GM12878 (cell line): ENCODE measurements around the gene SLC38A7. TPM values are rescaled to one million over a fixed set of nuclear protein-coding genes. Genes with fewer than 3 reads are reported as not detected.

Source experiments
- ATAC-seq: fragments of 200-7000 bp; cut with Tn5 transposase; 3 replicates; pipeline ENCODE4 v1.9.1; 2020; ENCODE audit warnings: mild to moderate bottlenecking, moderate library complexity
- BruUV-seq: library from RNA; stranded (reverse); fragments of 400-500 nt; replicated peaks from 2 replicates; lab custom pipeline; 2021; lab: Mats Ljungman, UMichigan
- CTCF ChIA-PET: fragments of 300-600 bp; sonication (Branson Sonifier 250); formaldehyde crosslinking; extraction: SDS; loops from one replicate; lab custom pipeline; 2021; ENCODE audit warnings: inconsistent platforms; lab: Yijun Ruan, JAX
- POLR2A ChIA-PET: fragments of 350-600 bp; formaldehyde crosslinking; extraction: SDS; loops from one replicate; lab custom pipeline; 2021; ENCODE audit warnings: inconsistent platforms; lab: Charles Lee
- RAD21 ChIA-PET: fragments of 300-600 bp; sonication (Branson Sonifier 250); formaldehyde crosslinking; loops from one replicate; lab custom pipeline; 2023; ENCODE audit warnings: antibody characterized with exemption; ENCODE audit not compliant: unreplicated experiment; lab: Charles Lee
- SMC1A ChIA-PET: fragments of 300-600 bp; sonication (Branson Sonifier 250); formaldehyde crosslinking; loops from one replicate; lab custom pipeline; 2023; ENCODE audit not compliant: unreplicated experiment, uncharacterized antibody; lab: Charles Lee
- DNase-seq: peaks from one replicate; pipeline ENCODE4 v3.0.0-alpha.2; 2011; ENCODE audit warnings: low read depth, low spot score
- FAIRE-seq: peaks from 3 replicates; lab custom pipeline; 2011; peaks lifted over from hg19 to GRCh38; lab: Jason Lieb, UNC
- H2AFZ ChIP-seq: 2 replicates; pipeline ENCODE4 v1.6.0; 2011; ENCODE audit warnings: low read depth, low read length, control low read depth; ENCODE audit not compliant: control insufficient read depth
- H3K27ac ChIP-seq: 2 replicates; pipeline ENCODE4 v1.5.1; 2011; ENCODE audit warnings: control low read depth; ENCODE audit not compliant: control insufficient read depth, insufficient read depth
- H3K27me3 ChIP-seq, 2 experiments: replicated peaks in 1 of 2; 2 replicates each; pipeline versions ENCODE4 v1.6.0 to v1.6.1; 2011; ENCODE audit warnings: low read length in 1 of 2; ENCODE audit not compliant: control insufficient read depth in 2 of 2, insufficient read depth in 2 of 2
- H3K36me3 ChIP-seq, 2 experiments: 2 replicates each; pipeline ENCODE4 v1.5.1; 2011; ENCODE audit warnings: low read length in 1 of 2; ENCODE audit not compliant: control insufficient read depth in 2 of 2, insufficient read depth in 2 of 2
- H3K4me1 ChIP-seq: 2 replicates; pipeline ENCODE4 v1.6.1; 2011; ENCODE audit warnings: mild to moderate bottlenecking, low read length, moderate library complexity, mixed read lengths; ENCODE audit not compliant: control insufficient read depth, insufficient read depth
- H3K4me2 ChIP-seq: 2 replicates; pipeline ENCODE4 v1.6.0; 2011; ENCODE audit warnings: control low read depth; ENCODE audit not compliant: control insufficient read depth, insufficient read depth
- H3K4me3 ChIP-seq: fragments of 200-600 bp; sonication (generic); 2 replicates; pipeline ENCODE4 v1.5.1; 2016
- H3K79me2 ChIP-seq: 2 replicates; pipeline ENCODE4 v1.6.0; 2011; ENCODE audit warnings: low read length; ENCODE audit not compliant: control insufficient read depth, insufficient read depth
- H3K9ac ChIP-seq: 2 replicates; pipeline ENCODE4 v1.8.0; 2011; ENCODE audit warnings: low read length, control low read depth, mixed read lengths; ENCODE audit not compliant: control insufficient read depth, insufficient read depth
- H3K9me3 ChIP-seq: replicated peaks from 3 replicates; pipeline ENCODE4 v1.5.1; 2011; ENCODE audit warnings: mild to moderate bottlenecking, low read length; ENCODE audit not compliant: control insufficient read depth, insufficient read depth
- H4K20me1 ChIP-seq: 2 replicates; pipeline ENCODE4 v1.6.0; 2011; ENCODE audit not compliant: control insufficient read depth, insufficient read depth
- BMI1 ChIP-seq: fragments of 450-650 bp; IDR thresholded peaks from 2 replicates; pipeline ENCODE4 v1.6.1; 2016; ENCODE audit warnings: mild to moderate bottlenecking, moderate library complexity, borderline replicate concordance
- CTCF ChIP-seq, 3 experiments: IDR thresholded peaks in 2 of 3; conservative IDR thresholded peaks in 1 of 3; 2 replicates each; pipeline ENCODE4 v1.5.1; 2011; ENCODE audit warnings: low read depth in 3 of 3, low read length in 3 of 3, mild to moderate bottlenecking in 3 of 3, control low read depth in 2 of 3, moderate library complexity in 2 of 3, inconsistent platforms in 1 of 3, mixed read lengths in 1 of 3; ENCODE audit not compliant: control insufficient read depth in 2 of 3, insufficient read depth in 1 of 3; ENCODE audit errors: extremely low read depth in 1 of 3
- EGR1 ChIP-seq, 2 experiments: IDR thresholded peaks; 1 replicate in 1 of 2; 2 replicates in 1 of 2; pipeline ENCODE4 v1.6.1; 2011 to 2012; ENCODE audit warnings: low read depth in 2 of 2, low read length in 2 of 2, borderline replicate concordance in 1 of 2, mild to moderate bottlenecking in 1 of 2, moderate library complexity in 1 of 2
- MTA2 ChIP-seq: fragments of 450-650 bp; IDR thresholded peaks from 2 replicates; pipeline ENCODE4 v1.6.1; 2016; ENCODE audit warnings: low read depth, mild to moderate bottlenecking, moderate library complexity
- NFYA ChIP-seq: IDR thresholded peaks from 2 replicates; pipeline ENCODE4 v1.6.1; 2011; ENCODE audit warnings: low read depth, mild to moderate bottlenecking, low read length, improper control_type of control experiment, borderline replicate concordance
- NFYB ChIP-seq: IDR thresholded peaks from 2 replicates; pipeline ENCODE4 v1.6.1; 2011; ENCODE audit warnings: low read depth, mild to moderate bottlenecking, low read length, improper control_type of control experiment, moderate library complexity; ENCODE audit not compliant: insufficient read depth
- PAX8 ChIP-seq: fragments of 450-650 bp; IDR thresholded peaks from 2 replicates; pipeline ENCODE4 v1.6.1; 2017; ENCODE audit warnings: mild to moderate bottlenecking, moderate library complexity
- PKNOX1 ChIP-seq: fragments of 450-650 bp; IDR thresholded peaks from 2 replicates; pipeline ENCODE4 v1.6.1; 2016; ENCODE audit warnings: mild to moderate bottlenecking
- RAD21 ChIP-seq: IDR thresholded peaks from 2 replicates; pipeline ENCODE4 v1.6.1; 2011; ENCODE audit warnings: mild to moderate bottlenecking, low read depth, low read length, moderate library complexity; ENCODE audit not compliant: insufficient read depth
- RBBP5 ChIP-seq: fragments of 200-600 bp; sonication (generic); conservative IDR thresholded peaks from 2 replicates; pipeline ENCODE4 v1.6.1; 2016
- SMC3 ChIP-seq: IDR thresholded peaks from 2 replicates; pipeline ENCODE4 v1.6.1; 2011; ENCODE audit warnings: low read length, improper control_type of control experiment, borderline replicate concordance
- SP1 ChIP-seq: IDR thresholded peaks from one replicate; pipeline ENCODE4 v1.6.1; 2011; ENCODE audit warnings: low read depth, low read length
- TCF12 ChIP-seq: IDR thresholded peaks from 2 replicates; pipeline ENCODE4 v1.6.1; 2011; ENCODE audit warnings: low read depth, mild to moderate bottlenecking, low read length
- YY1 ChIP-seq: IDR thresholded peaks from 2 replicates; pipeline ENCODE4 v1.6.1; 2011; ENCODE audit warnings: low read depth, mild to moderate bottlenecking, low read length
- whole genome bisulfite sequencing: methylation state at CpG from one replicate; pipeline ENCODE4 v1.1.6; 2016; ENCODE audit warnings: low lambda C conversion rate; ENCODE audit not compliant: insufficient replicate concordance, insufficient coverage; ENCODE audit errors: missing lambda C conversion rate; 5-methylcytosine and 5-hydroxymethylcytosine counted together
- in situ Hi-C: fragments of 300-500 bp; cut with MboI; formaldehyde crosslinking; loops from 9 replicates; pipeline ENCODE4 v1.14.3; 2018; ENCODE audit warnings: mixed read lengths
- intact Hi-C: fragments of 100-400 bp; cut with micrococcal nuclease; formaldehyde crosslinking; loops from one replicate; pipeline ENCODE4 v1.14.2; 2022; ENCODE audit not compliant: unreplicated experiment
- polyA plus RNA-seq, 11 experiments: library from polyadenylated mRNA; depleted of rRNA in 4 of 11; unstranded in 6 of 11; stranded (reverse) in 5 of 11; fragments of >200 nt; fragmentation: Nextera tagmentation in 4 of 11; fragmentation: Illumina TruSeq in 1 of 11; extraction: Ambion mirVana in 4 of 11; extraction: Trizol in 1 of 11; gene quantifications; 1 replicate in 1 of 11; 2 replicates in 10 of 11; pipeline versions ENCODE4 v1.2.1 to v1.2.3, GENCODE V29; 2011 to 2016; ENCODE audit warnings: inconsistent platforms in 2 of 11, missing spikeins in 2 of 11, low read depth in 1 of 11
- total RNA-seq, 4 experiments: library from RNA; depleted of rRNA in 3 of 4; stranded (reverse); fragments of >200 nt in 3 of 4; fragmentation: Illumina TruSeq in 1 of 4; extraction: Trizol in 1 of 4; gene quantifications; 2 replicates each; pipeline versions ENCODE4 v1.2.1 to v1.2.3, GENCODE V29; 2013 to 2021
- TF ChIP-seq, protein P1 (sequence below): fragments of 150-350 bp; IDR thresholded peaks from 2 replicates; pipeline ENCODE4 v1.6.1; 2014; ENCODE audit warnings: mild to moderate bottlenecking, low read depth, low read length
- TF ChIP-seq, protein P2 (sequence below): fragments of 450-650 bp; IDR thresholded peaks from 2 replicates; pipeline ENCODE4 v1.6.1; 2017; ENCODE audit warnings: low read depth, mild to moderate bottlenecking, moderate library complexity

Gene SLC38A7
- total and polyA plus RNA-seq, 10 of the 15 experiments (the other 5 are each of a cell fraction or from before 2014, with no cell fraction given): 1.4 to 7.8 (median 4.7) TPM

DNA sequence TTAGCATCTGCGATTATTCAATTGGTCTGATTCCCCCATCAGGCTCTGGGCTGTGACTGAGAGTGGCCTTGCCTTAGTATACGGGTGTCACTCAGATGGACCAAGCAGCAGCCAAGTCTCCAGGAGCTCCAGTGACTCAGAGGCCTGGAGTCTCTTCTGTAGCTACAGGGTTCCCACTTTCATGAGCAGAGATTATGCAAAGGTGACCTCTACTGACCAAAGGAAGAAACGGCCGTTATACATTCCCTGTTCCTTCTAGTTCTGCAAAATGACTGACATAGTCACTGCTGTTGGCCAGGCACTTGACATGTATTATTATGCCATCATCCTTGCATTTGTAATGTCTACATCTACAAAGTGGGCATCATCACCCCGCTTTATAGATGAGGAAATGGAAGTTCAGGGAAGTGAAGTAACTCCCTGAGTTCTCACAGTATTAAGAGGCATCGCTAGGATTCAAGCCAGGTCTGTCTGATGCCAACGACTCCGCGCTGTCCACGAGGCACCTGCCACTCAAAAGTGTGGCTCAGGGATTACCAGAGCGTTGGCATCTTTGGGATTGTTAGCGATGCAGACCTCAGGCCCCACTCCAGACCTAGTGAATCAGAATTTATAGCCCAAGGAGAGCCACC lies 23.3 kb downstream of the SLC38A7 start:
- ChIA-PET SMC1A (interaction anchor here (1.0 to 1.6 kb wide), 11 partner anchors 9 to 324 kb away, joined by 3 to 11 read pairs (median 4); no protein-coding TSS in a partner anchor), RAD21 (interaction anchor here (0.9 to 4.2 kb wide), 13 partner anchors 22 to 325 kb away, joined by 3 to 15 read pairs (median 4); no protein-coding TSS in a partner anchor), POLR2A (no interaction called here), CTCF (interaction anchor here (0.7 to 3.6 kb wide), 24 partner anchors 9 to 362 kb away, joined by 3 to 30 read pairs (median 4); no protein-coding TSS in a partner anchor)
- in situ Hi-C loops: loop anchor here (25.0 kb wide), 1 partner anchor 324 kb away; no protein-coding TSS in a partner anchor
- Histone ChIP-seq H3K27me3 (no peaks in the 10 kb centered on the region), H3K36me3 (no peaks in the 10 kb centered on the region), H3K9me3 (no peaks in the 10 kb centered on the region), H2AFZ (no peak overlapping the region), H3K4me2 (no peak overlapping the region), H4K20me1 (no peaks in the 10 kb centered on the region), H3K4me3 (no peak overlapping the region), H3K4me1 (no peaks in the 10 kb centered on the region), H3K27ac (no peak overlapping the region), H3K9ac (no peak overlapping the region), H3K79me2 (no peaks in the 10 kb centered on the region)
- peak; percentile 57 to 90 (median 70); a peak in 5 of 6 replicates for TF ChIP-seq CTCF (IDR thresholded peaks at IDR 0.05 in 2 of 3, conservative IDR thresholded peaks at IDR 0.05 in 1 of 3; ENCODE audit: control insufficient read depth in 2 of 3, extremely low read depth in 1 of 3, insufficient read depth in 1 of 3, low read depth in 3 of 3, low read length in 3 of 3)
- TF ChIP-seq TCF12: no peak
- no peak for TF ChIP-seq RBBP5
- TF ChIP-seq YY1: 0 out of 2 replicates have a peak, but pooled peaks have one; percentile 44
- no peak for TF ChIP-seq EGR1 (IDR thresholded peaks at IDR 0.05; ENCODE audit: borderline replicate concordance in 1 of 2, low read depth in 2 of 2, low read length in 2 of 2)
- peak; percentile 86 for TF ChIP-seq RAD21
- TF ChIP-seq PAX8: no peak
- TF ChIP-seq BMI1: no peak
- TF ChIP-seq SMC3: peak; percentile 49; the same call in 1 of the 2 replicates
- no peak for TF ChIP-seq NFYA
- no peak for TF ChIP-seq NFYB
- TF ChIP-seq, protein P1, sequence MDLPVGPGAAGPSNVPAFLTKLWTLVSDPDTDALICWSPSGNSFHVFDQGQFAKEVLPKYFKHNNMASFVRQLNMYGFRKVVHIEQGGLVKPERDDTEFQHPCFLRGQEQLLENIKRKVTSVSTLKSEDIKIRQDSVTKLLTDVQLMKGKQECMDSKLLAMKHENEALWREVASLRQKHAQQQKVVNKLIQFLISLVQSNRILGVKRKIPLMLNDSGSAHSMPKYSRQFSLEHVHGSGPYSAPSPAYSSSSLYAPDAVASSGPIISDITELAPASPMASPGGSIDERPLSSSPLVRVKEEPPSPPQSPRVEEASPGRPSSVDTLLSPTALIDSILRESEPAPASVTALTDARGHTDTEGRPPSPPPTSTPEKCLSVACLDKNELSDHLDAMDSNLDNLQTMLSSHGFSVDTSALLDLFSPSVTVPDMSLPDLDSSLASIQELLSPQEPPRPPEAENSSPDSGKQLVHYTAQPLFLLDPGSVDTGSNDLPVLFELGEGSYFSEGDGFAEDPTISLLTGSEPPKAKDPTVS: no peak
- peak; percentile 59 for TF ChIP-seq PKNOX1
- TF ChIP-seq MTA2: no peak
- TF ChIP-seq SP1: no peak
- TF ChIP-seq, protein P2, sequence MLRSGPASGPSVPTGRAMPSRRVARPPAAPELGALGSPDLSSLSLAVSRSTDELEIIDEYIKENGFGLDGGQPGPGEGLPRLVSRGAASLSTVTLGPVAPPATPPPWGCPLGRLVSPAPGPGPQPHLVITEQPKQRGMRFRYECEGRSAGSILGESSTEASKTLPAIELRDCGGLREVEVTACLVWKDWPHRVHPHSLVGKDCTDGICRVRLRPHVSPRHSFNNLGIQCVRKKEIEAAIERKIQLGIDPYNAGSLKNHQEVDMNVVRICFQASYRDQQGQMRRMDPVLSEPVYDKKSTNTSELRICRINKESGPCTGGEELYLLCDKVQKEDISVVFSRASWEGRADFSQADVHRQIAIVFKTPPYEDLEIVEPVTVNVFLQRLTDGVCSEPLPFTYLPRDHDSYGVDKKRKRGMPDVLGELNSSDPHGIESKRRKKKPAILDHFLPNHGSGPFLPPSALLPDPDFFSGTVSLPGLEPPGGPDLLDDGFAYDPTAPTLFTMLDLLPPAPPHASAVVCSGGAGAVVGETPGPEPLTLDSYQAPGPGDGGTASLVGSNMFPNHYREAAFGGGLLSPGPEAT: no peak
- peak; percentile 79 for FAIRE-seq
- 48% methylated on average over 12 of the region's 12 CpGs for WGBS
- intact Hi-C loops: loop anchor here (1.0 to 5.0 kb wide), 3 partner anchors 149 to 324 kb away; no protein-coding TSS in a partner anchor
- peak; percentile 96 for ATAC-seq
- BruUV-seq: no TSS peak
- DNase-seq: no peak
